ENCODE data around the gene TBCCD1. TPM values are rescaled to one million over a fixed set of nuclear protein-coding genes. Genes with fewer than 3 reads are reported as not detected.
A peak's percentile ranks its signal among the peaks of the same experiment; 100 is the strongest.
"Not testable (repeated sequence)": the region's sequence is repeated elsewhere in the genome, so short reads cannot be mapped to it uniquely, and the experiment has no call there.

The TBCCD1 gene
- total RNA-seq, 2 donors from 2014 or later = 7.8 to 9.7 TPM

DNA sequence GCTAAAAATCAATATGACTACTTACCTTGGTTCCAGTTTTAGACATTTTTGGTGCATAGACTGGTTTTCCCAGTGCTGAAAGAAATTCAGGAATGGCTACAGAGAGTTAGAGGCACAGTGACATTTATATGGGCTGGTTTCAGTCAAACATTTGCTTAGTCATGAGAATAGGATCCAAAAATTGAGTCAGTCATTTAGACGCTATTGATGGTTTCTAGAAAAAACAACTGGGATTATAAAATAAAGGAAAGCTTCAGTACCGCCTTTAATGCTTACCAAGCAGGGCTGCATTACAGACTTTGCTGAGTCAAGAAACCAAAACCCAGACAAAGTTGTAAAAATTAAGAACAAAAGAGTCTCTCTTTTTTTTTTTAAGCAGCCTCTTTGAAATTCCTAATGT, 22.9 kb downstream of the TBCCD1 start, which contains the start of gene CRYGS:
Gene CRYGS, minus strand, starts transcription at position 100 of the 400 bp plus-strand sequence. Its CDS starts 54 bp downstream, at position 46.
- no peak within 1 kb of the TSS for H3K4me3 Mint-ChIP-seq
- H3K36me3 Mint-ChIP-seq (ENCODE audit: low read depth) = peaks cover 48% of the 10 kb centered on the region
- H3K27ac Mint-ChIP-seq = peak within 1 kb of the TSS; percentile 35
- no peaks in the 10 kb centered on the region for H3K9me3 Mint-ChIP-seq
- peaks cover 12% of the 10 kb centered on the region for H3K4me1 Mint-ChIP-seq
- no peaks in the 10 kb centered on the region for H3K27me3 Mint-ChIP-seq
- no peak for ATAC-seq (replicated peaks)

DNA sequence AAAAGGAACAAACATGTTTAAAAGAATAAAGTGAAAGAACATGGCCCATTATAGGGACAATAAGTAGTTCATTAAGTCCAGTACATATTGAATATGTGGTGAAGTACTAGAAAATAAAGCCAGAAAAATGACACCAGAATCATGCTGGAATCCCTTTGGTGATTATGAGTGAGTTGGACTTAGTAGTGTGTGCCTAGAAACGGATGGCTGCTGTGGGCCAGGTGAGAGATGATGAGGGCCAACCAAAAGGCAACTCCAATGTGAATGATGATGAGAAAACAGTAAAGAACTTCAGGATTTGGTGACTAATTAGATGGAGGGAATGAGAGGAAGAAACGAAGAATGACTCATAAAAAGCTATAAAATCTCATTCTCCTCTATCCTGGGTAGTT, 26.3 kb downstream of the TBCCD1 start:
- peaks cover 28% of the 10 kb centered on the region for H3K4me1 Mint-ChIP-seq
- no peaks in the 10 kb centered on the region for H3K27me3 Mint-ChIP-seq
- peak; percentile 13 for ATAC-seq (replicated peaks)
- H3K36me3 Mint-ChIP-seq (ENCODE audit: low read depth) = peaks cover 22% of the 10 kb centered on the region
- H3K9me3 Mint-ChIP-seq = no peaks in the 10 kb centered on the region
- H3K27ac Mint-ChIP-seq = peak overlapping the region; percentile 49
- H3K4me3 Mint-ChIP-seq = peak overlapping the region; percentile 21

DNA sequence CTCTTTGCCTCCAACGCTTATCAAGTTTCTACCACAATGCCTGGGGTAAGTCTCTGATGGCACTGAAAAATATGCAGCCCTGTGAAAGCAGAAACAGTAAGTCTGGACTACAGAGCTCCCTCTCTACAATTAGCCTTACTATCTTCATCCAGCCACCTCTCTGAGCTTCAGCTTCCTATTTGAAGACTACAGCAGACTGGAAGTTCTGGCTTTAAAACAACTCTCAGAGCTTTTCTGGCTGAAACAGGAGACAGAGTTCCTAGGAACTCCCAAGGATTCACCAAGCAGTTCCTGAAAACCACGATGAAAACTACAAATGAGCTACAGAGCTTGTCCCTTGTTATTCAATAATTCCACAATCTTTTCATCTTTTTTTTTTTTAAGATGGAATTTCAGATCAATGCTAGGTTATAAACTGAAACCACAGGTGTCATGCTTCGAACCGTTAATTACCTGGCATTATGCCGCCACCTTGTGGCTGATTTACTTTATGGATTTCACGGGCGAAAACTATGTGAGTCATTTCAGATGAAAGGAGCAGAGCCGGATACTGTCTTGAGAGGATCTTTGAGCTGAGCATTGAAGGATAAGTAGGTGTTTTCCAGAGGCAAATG, 26.8 kb downstream of the TBCCD1 start:
- Mint-ChIP-seq H3K27me3 (no peaks in the 10 kb centered on the region), H3K4me3 (peak overlapping the region; percentile 21), H3K9me3 (no peaks in the 10 kb centered on the region), H3K36me3 (ENCODE audit: low read depth) (peaks cover 22% of the 10 kb centered on the region), H3K4me1 (peaks cover 32% of the 10 kb centered on the region), H3K27ac (peak overlapping the region; percentile 49)
- ATAC-seq (replicated peaks) = peak; percentile 56

DNA sequence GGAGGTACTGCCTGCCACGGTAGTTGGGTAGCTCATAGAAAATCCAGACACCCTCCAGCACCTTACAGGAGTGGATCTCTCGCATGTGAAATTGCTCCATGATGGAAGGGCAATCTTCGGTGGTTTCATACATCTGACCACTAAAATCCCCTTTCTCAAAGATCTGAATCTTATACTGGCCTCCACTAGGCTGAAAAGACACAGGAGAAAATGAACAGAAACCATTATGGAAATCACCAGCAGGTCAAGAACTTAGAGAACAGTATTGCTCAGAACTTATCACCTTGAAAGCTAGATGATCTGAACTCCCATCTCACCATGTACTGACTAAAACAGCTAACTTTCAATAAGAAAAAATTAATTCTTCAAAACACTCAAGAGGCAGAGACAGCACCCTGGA, 28.4 kb downstream of the TBCCD1 start:
- Mint-ChIP-seq H3K4me1 (peaks cover 47% of the 10 kb centered on the region), H3K36me3 (ENCODE audit: low read depth) (peaks cover 16% of the 10 kb centered on the region), H3K9me3 (no peaks in the 10 kb centered on the region), H3K4me3 (peak overlapping the region; percentile 9), H3K27ac (peak overlapping the region; percentile 99), H3K27me3 (no peaks in the 10 kb centered on the region)
- ATAC-seq (replicated peaks) = peak; percentile 11

DNA sequence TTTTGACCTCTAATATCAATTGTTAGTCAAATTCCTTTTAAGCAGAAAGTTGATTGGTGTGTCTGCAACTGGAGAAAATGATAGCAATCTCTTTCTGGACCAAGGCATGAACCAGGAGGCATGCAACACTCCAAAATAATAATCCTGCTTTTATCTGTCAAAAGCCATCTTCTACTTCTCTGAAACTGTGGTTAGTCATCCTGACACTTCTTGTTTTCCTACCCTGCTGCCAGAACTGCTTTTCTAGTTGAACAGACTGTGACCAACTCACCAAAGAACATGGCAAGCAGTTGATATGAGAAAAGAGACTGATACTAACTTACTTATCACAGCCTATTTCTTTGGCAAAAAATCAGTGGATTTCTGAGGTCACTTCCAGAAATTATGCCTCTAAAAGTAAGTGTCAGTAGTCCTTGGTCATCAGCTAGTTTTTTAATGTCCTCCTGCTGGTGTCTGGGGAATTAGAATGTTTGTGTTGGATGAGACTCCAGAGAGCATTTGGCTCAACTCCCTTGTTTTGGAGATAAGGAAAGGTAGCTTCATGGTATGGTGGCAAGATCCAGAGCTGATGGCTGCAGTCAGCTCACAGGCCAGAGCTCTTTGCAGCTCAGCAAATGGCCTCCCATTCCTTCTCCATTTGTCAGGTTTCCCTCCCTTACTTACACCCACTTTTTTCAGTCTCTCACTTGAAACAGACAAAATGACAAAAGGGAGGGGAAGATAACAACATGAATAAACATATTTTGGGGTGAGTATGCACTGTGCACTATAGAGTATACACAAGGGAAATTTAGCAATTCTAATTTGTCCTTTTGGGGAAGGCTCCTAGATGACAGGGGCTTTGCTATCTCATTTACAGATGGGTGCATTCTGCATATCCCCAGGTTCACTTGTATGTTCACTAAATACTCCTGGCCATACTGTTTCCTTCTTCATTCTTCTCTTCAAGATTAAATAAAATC, 30.0 kb downstream of the TBCCD1 start:
- H3K27ac Mint-ChIP-seq = peak overlapping the region; percentile 99

DNA sequence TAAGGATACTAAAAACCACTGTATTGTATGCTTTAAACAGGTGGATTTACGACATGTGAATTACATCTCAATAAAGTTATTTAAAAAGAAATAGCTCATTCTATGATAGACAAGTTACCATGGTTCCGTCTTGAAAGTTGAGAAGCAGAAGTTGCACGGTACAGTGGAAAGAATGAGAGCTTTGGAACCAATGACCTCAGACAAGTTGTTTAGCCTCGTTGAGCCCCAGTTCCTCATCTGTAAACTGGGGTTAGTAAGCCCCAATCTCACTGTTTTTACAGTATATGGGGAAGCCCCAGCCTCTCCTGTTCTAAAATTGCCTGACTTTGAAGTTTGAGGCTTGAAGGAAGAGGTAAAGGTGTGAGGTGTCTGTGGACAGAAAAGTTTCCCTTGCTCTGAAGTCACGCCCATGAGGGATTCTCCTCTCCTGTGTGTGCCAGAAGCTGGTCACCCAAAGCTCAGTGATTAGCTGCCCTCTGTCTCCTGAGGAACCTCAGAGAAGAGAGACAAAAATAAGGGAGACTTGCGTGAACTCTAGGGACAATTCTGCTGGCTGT, 32.9 kb downstream of the TBCCD1 start:
- H3K4me3 Mint-ChIP-seq = peak overlapping the region; percentile 78
- peak overlapping the region; percentile 99 for H3K27ac Mint-ChIP-seq
- peaks cover 52% of the 10 kb centered on the region for H3K4me1 Mint-ChIP-seq
- H3K27me3 Mint-ChIP-seq = no peaks in the 10 kb centered on the region
- ATAC-seq (replicated peaks) = peak; percentile 78
- peaks cover 8% of the 10 kb centered on the region for H3K36me3 Mint-ChIP-seq (ENCODE audit: low read depth)
- H3K9me3 Mint-ChIP-seq = no peaks in the 10 kb centered on the region

More for the DNA sequence above, 30.0 kb downstream of the TBCCD1 start:
- H3K9me3 Mint-ChIP-seq = no peaks in the 10 kb centered on the region
- ATAC-seq (replicated peaks) = peak; percentile 31
- H3K36me3 Mint-ChIP-seq (ENCODE audit: low read depth) = peaks cover 8% of the 10 kb centered on the region
- peaks cover 54% of the 10 kb centered on the region for H3K4me1 Mint-ChIP-seq
- peak overlapping the region; percentile 70 for H3K4me3 Mint-ChIP-seq
- no peaks in the 10 kb centered on the region for H3K27me3 Mint-ChIP-seq

DNA sequence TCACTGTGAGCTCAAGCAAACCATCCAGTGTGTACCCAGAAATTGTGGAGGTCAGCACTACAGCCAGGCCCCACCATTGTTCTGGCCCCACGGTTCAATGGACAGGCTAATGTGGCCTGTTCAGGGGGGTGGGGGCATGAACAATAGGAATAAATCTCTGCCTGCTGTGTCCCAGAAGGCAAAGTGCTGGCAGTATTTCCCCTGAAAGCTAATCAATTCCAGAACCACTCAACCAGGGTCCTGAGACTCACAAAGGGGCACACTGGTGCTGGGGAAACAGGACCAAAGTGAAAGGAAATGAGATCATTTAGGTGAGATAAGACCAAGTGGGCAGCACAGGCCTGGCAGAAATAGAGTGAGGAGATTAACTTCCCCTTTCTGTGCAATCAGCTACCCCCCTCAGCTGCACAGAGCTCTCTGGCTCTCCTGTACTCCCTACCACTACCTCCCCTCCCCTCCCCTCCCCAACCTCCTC, 34.5 kb downstream of the TBCCD1 start:
- peaks cover 58% of the 10 kb centered on the region for H3K4me1 Mint-ChIP-seq
- no peak for ATAC-seq (replicated peaks)
- H3K27me3 Mint-ChIP-seq = no peaks in the 10 kb centered on the region
- H3K27ac Mint-ChIP-seq = peak overlapping the region; percentile 99
- peaks cover 8% of the 10 kb centered on the region for H3K36me3 Mint-ChIP-seq (ENCODE audit: low read depth)
- no peaks in the 10 kb centered on the region for H3K9me3 Mint-ChIP-seq
- H3K4me3 Mint-ChIP-seq = peak overlapping the region; percentile 16

DNA sequence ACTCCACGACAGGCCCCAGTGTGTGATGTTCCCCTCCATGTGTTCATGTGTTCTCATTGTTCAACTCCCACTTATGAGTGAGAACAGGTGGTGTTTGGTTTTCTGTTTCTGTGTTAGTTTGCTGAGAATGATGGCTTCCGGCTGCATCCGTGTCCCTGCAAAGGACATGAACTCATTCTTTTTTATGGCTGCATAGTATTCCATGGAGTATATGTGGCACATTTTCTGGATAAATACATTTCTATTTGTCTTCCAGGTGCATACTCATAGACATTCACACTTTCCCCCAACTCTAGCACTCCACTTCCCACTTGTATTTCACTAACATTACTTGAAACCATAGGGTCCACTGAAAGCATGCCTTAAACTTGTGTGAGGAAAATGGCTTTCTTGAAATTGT, 35.4 kb downstream of the TBCCD1 start:
- H3K4me1 Mint-ChIP-seq = peaks cover 48% of the 10 kb centered on the region
- H3K27me3 Mint-ChIP-seq; H3K27ac Mint-ChIP-seq; H3K36me3 Mint-ChIP-seq (ENCODE audit: low read depth); H3K4me3 Mint-ChIP-seq; ATAC-seq (replicated peaks); H3K9me3 Mint-ChIP-seq: not testable (repeated sequence)

DNA sequence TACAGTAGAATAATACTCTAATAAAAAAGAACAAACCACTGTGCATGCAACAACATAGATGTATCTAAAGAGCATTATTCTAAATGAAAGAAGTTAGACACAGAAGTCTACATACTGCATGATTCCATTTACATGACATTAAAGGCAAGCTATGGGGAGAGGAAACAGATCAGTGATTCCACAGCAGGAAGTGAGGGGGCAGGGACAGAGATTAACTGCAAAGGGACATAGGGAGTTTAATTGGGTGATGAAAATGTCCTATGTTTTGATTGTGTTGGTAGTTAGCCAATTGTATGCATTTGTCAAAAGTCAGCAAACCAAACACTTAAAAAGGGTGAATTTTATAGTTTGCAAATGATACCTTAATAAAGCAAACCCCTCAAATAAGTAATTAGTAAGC, 36.7 kb downstream of the TBCCD1 start:
- Mint-ChIP-seq H3K4me3 (no peak overlapping the region), H3K4me1 (peaks cover 40% of the 10 kb centered on the region), H3K27me3 (no peaks in the 10 kb centered on the region), H3K36me3 (ENCODE audit: low read depth) (peaks cover 8% of the 10 kb centered on the region), H3K9me3 (no peaks in the 10 kb centered on the region), H3K27ac (no peak overlapping the region)
- ATAC-seq (replicated peaks) = no peak

DNA sequence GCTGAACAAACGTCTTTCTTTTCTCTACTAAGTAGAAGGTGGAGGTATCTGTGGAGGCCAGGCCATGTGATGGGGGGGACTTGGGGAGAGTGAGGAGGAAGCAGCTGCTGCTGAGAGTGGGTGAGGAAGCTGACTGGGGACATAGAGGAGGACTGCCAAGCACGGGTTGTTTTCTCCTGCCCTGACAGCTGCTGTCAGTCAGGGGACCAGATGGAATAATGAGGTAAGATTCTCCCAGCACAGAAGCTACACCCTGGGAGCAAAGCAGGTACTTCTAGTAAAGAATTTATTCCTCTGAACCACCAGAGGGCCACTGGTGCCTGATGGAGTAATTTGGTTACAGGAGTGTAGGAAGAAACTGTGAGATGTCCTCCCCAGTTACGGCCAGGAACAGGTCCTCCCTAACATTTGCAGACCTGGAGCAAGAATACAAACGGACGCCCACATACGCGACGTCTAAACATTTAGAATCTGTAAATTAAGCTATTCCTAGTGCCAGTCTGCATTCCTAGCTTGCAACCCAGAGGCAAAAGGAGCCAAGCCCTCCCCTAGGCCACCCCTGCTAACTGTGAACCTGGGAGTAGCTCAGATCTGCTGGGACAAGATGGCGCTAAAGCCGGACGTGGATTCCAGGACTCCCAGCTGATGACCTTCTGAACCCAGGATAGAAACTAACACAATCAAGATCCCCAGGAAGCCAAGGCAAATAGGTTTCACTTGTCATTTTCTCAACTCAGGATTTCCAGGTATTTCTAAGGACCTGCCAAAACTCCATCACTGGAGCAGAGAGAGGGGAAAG, 37.7 kb downstream of the TBCCD1 start:
- H3K27ac Mint-ChIP-seq = peak overlapping the region; percentile 2
- no peaks in the 10 kb centered on the region for H3K27me3 Mint-ChIP-seq
- H3K4me3 Mint-ChIP-seq = no peak overlapping the region
- H3K9me3 Mint-ChIP-seq = no peaks in the 10 kb centered on the region
- ATAC-seq (replicated peaks) = no peak
- H3K4me1 Mint-ChIP-seq = peaks cover 30% of the 10 kb centered on the region
- H3K36me3 Mint-ChIP-seq (ENCODE audit: low read depth) = peaks cover 5% of the 10 kb centered on the region

DNA sequence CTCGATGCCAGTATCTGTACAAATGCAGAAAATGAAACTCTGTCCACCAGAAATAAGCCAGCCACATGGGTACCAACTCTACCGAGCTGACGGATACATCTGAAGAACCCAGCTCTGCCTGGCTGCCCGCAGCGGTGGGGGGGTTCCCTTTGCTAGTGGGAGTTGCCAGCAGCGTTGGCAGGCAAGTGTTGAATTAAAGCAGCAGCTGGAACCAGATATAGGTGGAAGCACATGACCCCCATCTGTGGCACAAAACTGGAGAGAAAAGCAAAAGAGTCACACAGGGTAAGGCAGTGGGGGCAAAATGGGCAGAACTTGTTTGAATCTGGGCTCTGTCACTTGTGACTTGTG, 40.9 kb downstream of the TBCCD1 start:
- Mint-ChIP-seq H3K4me1 (peaks cover 30% of the 10 kb centered on the region), H3K9me3 (no peaks in the 10 kb centered on the region), H3K27me3 (no peaks in the 10 kb centered on the region), H3K36me3 (ENCODE audit: low read depth) (no peaks in the 10 kb centered on the region), H3K4me3 (no peak overlapping the region), H3K27ac (no peak overlapping the region)
- ATAC-seq (replicated peaks) = no peak

DNA sequence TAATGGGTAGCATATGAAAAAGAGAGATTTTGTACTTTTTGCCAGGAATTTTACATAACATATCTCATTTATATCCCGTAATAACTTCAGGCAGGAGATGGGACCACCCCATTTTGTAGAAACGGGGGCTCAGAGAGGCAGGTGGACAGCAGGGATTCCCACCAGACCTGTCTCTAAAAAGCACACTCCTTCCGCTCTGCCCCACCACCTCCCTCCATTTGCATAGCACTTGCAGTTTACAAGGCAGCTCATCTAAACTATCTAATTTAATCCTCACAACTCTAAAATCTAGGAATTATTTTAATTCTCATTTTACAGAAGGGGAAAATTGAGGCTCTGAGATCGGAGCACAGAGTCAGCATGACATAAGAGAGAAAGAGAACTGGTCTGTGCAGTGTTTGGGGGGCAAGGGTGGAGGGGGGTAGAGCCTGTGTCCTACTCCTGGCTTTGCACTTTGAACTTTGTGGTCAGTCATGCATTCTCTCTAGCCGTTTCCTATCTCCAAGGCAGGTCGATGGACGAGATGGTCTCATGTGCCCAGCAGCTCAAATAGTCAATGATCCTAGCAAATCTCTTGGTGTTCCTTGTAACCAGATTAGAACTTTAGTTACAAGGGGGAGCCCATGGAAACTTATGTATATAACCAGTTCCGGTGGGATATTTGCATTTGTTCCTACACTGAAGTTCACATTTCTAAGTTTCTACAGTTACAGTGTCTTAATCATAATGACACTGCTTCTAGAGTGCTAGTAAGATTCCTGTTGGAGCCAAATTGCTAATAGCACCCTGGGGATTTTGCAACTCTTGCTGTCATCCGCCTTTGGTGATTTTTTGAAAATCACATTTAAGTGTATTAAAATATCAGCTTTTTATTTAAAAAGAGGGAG, 41.5 kb downstream of the TBCCD1 start:
- H3K9me3 Mint-ChIP-seq = no peaks in the 10 kb centered on the region
- no peak for ATAC-seq (replicated peaks)
- peaks cover 32% of the 10 kb centered on the region for H3K4me1 Mint-ChIP-seq
- H3K4me3 Mint-ChIP-seq = no peak overlapping the region
- H3K36me3 Mint-ChIP-seq (ENCODE audit: low read depth) = no peaks in the 10 kb centered on the region
- H3K27me3 Mint-ChIP-seq = no peaks in the 10 kb centered on the region
- no peak overlapping the region for H3K27ac Mint-ChIP-seq

DNA sequence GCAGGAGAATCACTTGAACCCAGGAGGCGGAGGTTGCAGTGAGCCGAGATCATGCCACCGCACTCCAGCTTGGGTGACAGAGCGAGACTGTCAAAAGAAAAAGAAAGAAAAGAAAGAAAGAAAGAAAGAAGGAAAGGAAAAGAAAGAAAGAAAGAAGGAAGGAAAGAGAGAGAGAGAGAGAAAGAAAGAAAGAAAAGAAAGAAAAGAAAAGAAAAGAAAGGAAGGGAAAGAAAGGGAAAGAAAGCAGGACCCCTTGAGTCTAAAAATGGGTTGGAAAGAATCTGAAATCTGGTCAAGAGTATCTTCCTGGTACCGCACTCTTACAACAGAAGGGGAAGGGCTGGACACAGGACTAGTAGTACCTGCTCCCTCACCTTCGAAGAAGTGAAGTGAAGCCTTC, 42.5 kb downstream of the TBCCD1 start:
- ATAC-seq (replicated peaks) = no peak
- no peak overlapping the region for H3K27ac Mint-ChIP-seq
- peaks cover 30% of the 10 kb centered on the region for H3K4me1 Mint-ChIP-seq
- H3K9me3 Mint-ChIP-seq = no peaks in the 10 kb centered on the region
- H3K4me3 Mint-ChIP-seq = no peak overlapping the region
- H3K27me3 Mint-ChIP-seq = no peaks in the 10 kb centered on the region
- H3K36me3 Mint-ChIP-seq (ENCODE audit: low read depth) = no peaks in the 10 kb centered on the region
